Esophagus muscularis mucosa (tissue), 4 donors: ENCODE results near the gene SLC35A2. TPM values are rescaled to one million over a fixed set of nuclear protein-coding genes. Genes with fewer than 3 reads are reported as not detected.

ENCODE experiments used
- DNase-seq: peaks from one replicate; pipeline ENCODE4 v3.0.0-alpha.2; 2017; ENCODE audit errors: extremely low spot score
- H3K27ac ChIP-seq, 4 donors: fragments of 200-600 bp; sonication (generic); replicated peaks in 1 of 4; 1 replicate in 3 of 4; 2 replicates in 1 of 4; pipeline ENCODE4 v1.5.1; 2016 to 2019; ENCODE audit warnings: mild to moderate bottlenecking in 1 of 4
- H3K27me3 ChIP-seq, 4 donors: fragments of 200-600 bp; sonication (generic); one replicate each; pipeline versions ENCODE4 v1.5.1 to v1.6.0; 2016 to 2019
- H3K36me3 ChIP-seq, 4 donors: fragments of 200-600 bp; sonication (generic); one replicate each; pipeline ENCODE4 v1.5.1; 2016 to 2019
- H3K4me1 ChIP-seq, 4 donors: fragments of 200-600 bp; sonication (generic); one replicate each; pipeline ENCODE4 v1.5.1; 2016 to 2019
- H3K4me3 ChIP-seq, 4 donors: fragments of 200-600 bp; sonication (generic); 1 replicate in 2 of 4; 2 replicates in 2 of 4; pipeline ENCODE4 v1.5.1; 2016 to 2019; ENCODE audit warnings: mild to moderate bottlenecking in 4 of 4, moderate library complexity in 1 of 4
- H3K9me3 ChIP-seq, 4 donors: fragments of 200-600 bp; sonication (generic); 1 replicate in 3 of 4; 2 replicates in 1 of 4; pipeline ENCODE4 v1.5.1; 2016 to 2019
- CTCF ChIP-seq, 3 experiments: fragments of 200-600 bp in 2 of 3; fragments of 450-650 bp in 1 of 3; sonication (generic) in 2 of 3; IDR thresholded peaks; one replicate each; pipeline ENCODE4 v1.5.1; 2017 to 2019; ENCODE audit warnings: antibody characterized with exemption in 3 of 3, mild to moderate bottlenecking in 2 of 3, moderate library complexity in 1 of 3
- EP300 ChIP-seq: sonication (generic); formaldehyde crosslinking; IDR thresholded peaks from one replicate; pipeline ENCODE4 v1.6.1; 2017; ENCODE audit warnings: antibody characterized with exemption
- POLR2A ChIP-seq: fragments of 450-650 bp; IDR thresholded peaks from one replicate; pipeline ENCODE4 v1.6.1; 2017; ENCODE audit warnings: antibody characterized with exemption, moderate library complexity, mild to moderate bottlenecking, low read depth
- POLR2AphosphoS5 ChIP-seq, 2 donors: sonication (generic); formaldehyde crosslinking; IDR thresholded peaks; one replicate each; pipeline ENCODE4 v1.6.1; 2017; ENCODE audit warnings: antibody characterized with exemption in 2 of 2
- WGBS: methylation state at CpG from one replicate; pipeline ENCODE4 v1.1.5; 2018; 5-methylcytosine and 5-hydroxymethylcytosine counted together
- intact Hi-C: fragments of 100-400 bp; cut with DNase I; formaldehyde crosslinking; loops from one replicate; pipeline ENCODE4 v1.15.1; 2023
- total RNA-seq, 4 donors: library from RNA; depleted of rRNA; stranded (reverse); fragments of >200 nt; gene quantifications; one replicate each; pipeline versions ENCODE4 v1.1.0 to v1.2.1, GENCODE V29; 2016

Gene SLC35A2
- total RNA-seq, 4 donors from 2014 or later, result 7.3 to 13.4 (median 10.0) TPM

GRCh38 chrX:48893556-48894348 is 17.7 kb downstream of the SLC35A2 start:
- DNase-seq, result no peak
- TF ChIP-seq POLR2AphosphoS5 (IDR thresholded peaks at IDR 0.05) (no peak), POLR2A (no peak), CTCF (IDR thresholded peaks at IDR 0.05) (no peak), EP300 (no peak)
- Histone ChIP-seq H3K4me3 (no peak overlapping the region), H3K4me1 (peaks cover 6 to 29% (median 27%) of the 10 kb centered on the region in 4 donors), H3K27ac (no peak overlapping the region), H3K36me3 (peaks cover 0 to 15% (median 11%) of the 10 kb centered on the region in 4 donors), H3K9me3 (no peaks in the 10 kb centered on the region), H3K27me3 (no peaks in the 10 kb centered on the region)
- 69% methylated on average over 16 of the region's 16 CpGs for WGBS
- intact Hi-C loops, result loop anchor here (5.0 kb wide), 1 partner anchor 91 kb away; the partner anchor contains the start of gene HDAC6

GRCh38 chrX:48892896-48893295 is 18.6 kb downstream of the SLC35A2 start:
- TF ChIP-seq EP300 (no peak), CTCF (IDR thresholded peaks at IDR 0.05) (no peak), POLR2AphosphoS5 (IDR thresholded peaks at IDR 0.05) (no peak), POLR2A (no peak)
- intact Hi-C loops, result loop anchor here (5.0 kb wide), 1 partner anchor 91 kb away; the partner anchor contains the start of gene HDAC6
- Histone ChIP-seq H3K4me1 (peaks cover 6 to 24% (median 22%) of the 10 kb centered on the region in 4 donors), H3K9me3 (no peaks in the 10 kb centered on the region), H3K27ac (no peak overlapping the region), H3K4me3 (no peak overlapping the region), H3K36me3 (peaks cover 0 to 15% (median 11%) of the 10 kb centered on the region in 4 donors), H3K27me3 (no peaks in the 10 kb centered on the region)
- no peak for DNase-seq
- 64% methylated on average over 4 of the region's 4 CpGs for WGBS

- 41% methylated on average over 39 of the region's 68 CpGs for WGBS
- H3K36me3 ChIP-seq, result peaks cover 0 to 15% (median 11%) of the 10 kb centered on the region in 4 donors
- peak overlapping the region; percentile 68 to 70 (median 69) for H3K4me3 ChIP-seq
- intact Hi-C loops, result loop anchor here (5.0 kb wide), 1 partner anchor 89 kb away; the partner anchor contains the start of gene HDAC6
- H3K27ac ChIP-seq, result peak overlapping the region; percentile 80 to 84 (median 82)
- peak; percentile 95 for DNase-seq
- H3K27me3 ChIP-seq, result no peaks in the 10 kb centered on the region
- TF ChIP-seq POLR2A, result no peak
- no peak for TF ChIP-seq EP300
- peak; percentile 40 to 53 (median 50) for TF ChIP-seq CTCF (IDR thresholded peaks at IDR 0.05)
- TF ChIP-seq POLR2AphosphoS5 (IDR thresholded peaks at IDR 0.05), result peak; percentile 53 to 79
- no peaks in the 10 kb centered on the region for H3K9me3 ChIP-seq
- H3K4me1 ChIP-seq, result peaks cover 4 to 22% (median 19%) of the 10 kb centered on the region in 4 donors
Observed at GRCh38 chrX:48891402-48892288, 19.8 kb downstream of the SLC35A2 start.

GRCh38 chrX:48890934-48891401 is 20.5 kb downstream of the SLC35A2 start:
- Histone ChIP-seq H3K9me3 (no peaks in the 10 kb centered on the region), H3K36me3 (peaks cover 0 to 15% (median 11%) of the 10 kb centered on the region in 4 donors), H3K4me3 (peak overlapping the region; percentile 68 to 70 (median 69)), H3K4me1 (peaks cover 0 to 15% (median 12%) of the 10 kb centered on the region in 4 donors), H3K27me3 (no peaks in the 10 kb centered on the region), H3K27ac (peak overlapping the region; percentile 80 to 84 (median 82))
- intact Hi-C loops, result loop anchor here (5.0 kb wide), 1 partner anchor 89 kb away; the partner anchor contains the start of gene HDAC6
- no peak for DNase-seq
- WGBS, result 55% methylated on average over 19 of the region's 35 CpGs
- TF ChIP-seq POLR2A, result no peak
- TF ChIP-seq CTCF (IDR thresholded peaks at IDR 0.05), result no peak
- no peak for TF ChIP-seq POLR2AphosphoS5 (IDR thresholded peaks at IDR 0.05)
- no peak for TF ChIP-seq EP300
